Sigmoid colon (tissue), 4 donors: Measurements from ENCODE around the gene DNAH9.

Source experiments
- CTCF ChIP-seq, 4 experiments: fragments of 450-650 bp in 3 of 4; fragments of 200-600 bp in 1 of 4; IDR thresholded peaks; one replicate each; pipeline ENCODE4 v1.5.1; 2016 to 2019; ENCODE audit warnings: antibody characterized with exemption in 4 of 4, mild to moderate bottlenecking in 3 of 4, moderate library complexity in 2 of 4
- EP300 ChIP-seq, 4 donors: sonication (generic); formaldehyde crosslinking; IDR thresholded peaks; one replicate each; pipeline ENCODE4 v1.6.1; 2017; ENCODE audit warnings: antibody characterized with exemption in 4 of 4
- POLR2A ChIP-seq, 2 donors: fragments of 450-650 bp; IDR thresholded peaks; one replicate each; pipeline ENCODE4 v1.6.1; 2016; ENCODE audit warnings: antibody characterized with exemption in 2 of 2, mild to moderate bottlenecking in 2 of 2, moderate library complexity in 2 of 2

GRCh38 chr17:11786711-11787438 is 188.6 kb downstream of the DNAH9 start:
- TF ChIP-seq CTCF (IDR thresholded peaks at IDR 0.05) (no peak), EP300 (IDR thresholded peaks at IDR 0.05) (no peak), POLR2A (IDR thresholded peaks at IDR 0.05) (no peak)
